GM19328 (cell line): ENCODE results near the gene ARHGAP8.
"Not testable (repeated sequence)": the region's sequence is repeated elsewhere in the genome, so short reads cannot be mapped to it uniquely, and the experiment has no call there.

ENCODE experiments used
- ATAC-seq: cut with Tn5 transposase; IDR thresholded peaks from one replicate; pipeline ENCODE4 v1.9.1; 2021; ENCODE audit warnings: mild to moderate bottlenecking, moderate library complexity; ENCODE audit not compliant: unreplicated experiment

The ARHGAP8 gene

GRCh38 chr22:44799077-44799945 lies 46.9 kb downstream of the ARHGAP8 start:
- ATAC-seq = no peak

DNA sequence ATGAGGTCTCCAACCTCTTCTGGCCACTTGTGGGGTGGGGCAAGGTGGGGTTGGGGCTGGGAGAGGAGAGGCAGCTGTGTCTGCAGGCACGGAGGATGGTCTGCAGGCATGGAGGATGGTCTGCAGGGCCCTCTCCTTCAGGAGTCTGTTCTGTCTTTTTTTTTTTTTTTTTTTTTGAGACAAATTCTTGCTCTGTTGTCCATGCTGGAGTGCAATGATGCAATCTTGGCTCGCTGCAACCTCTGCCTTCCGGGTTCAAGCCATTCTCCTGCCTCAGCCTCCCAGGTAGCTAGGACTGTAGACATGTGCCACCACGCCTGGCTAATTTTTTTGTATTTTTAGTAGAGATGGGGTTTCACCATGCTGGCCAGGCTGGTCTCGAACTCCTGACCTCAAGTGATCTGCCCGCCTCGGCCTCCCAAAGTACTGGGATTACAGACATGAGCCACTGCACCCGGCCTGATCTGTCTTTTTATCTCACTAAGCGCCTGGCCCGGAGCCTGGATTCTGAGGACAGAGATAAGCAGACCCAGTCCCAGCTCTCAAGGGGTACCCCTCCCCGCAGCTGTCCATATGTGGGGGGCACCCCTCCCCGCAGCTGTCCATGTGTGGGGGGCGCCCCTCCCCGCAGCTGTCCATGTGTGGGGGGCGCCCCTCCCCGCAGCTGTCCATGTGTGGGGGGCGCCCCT lies 47.7 kb downstream of the ARHGAP8 start:
- not testable (repeated sequence) for ATAC-seq

DNA sequence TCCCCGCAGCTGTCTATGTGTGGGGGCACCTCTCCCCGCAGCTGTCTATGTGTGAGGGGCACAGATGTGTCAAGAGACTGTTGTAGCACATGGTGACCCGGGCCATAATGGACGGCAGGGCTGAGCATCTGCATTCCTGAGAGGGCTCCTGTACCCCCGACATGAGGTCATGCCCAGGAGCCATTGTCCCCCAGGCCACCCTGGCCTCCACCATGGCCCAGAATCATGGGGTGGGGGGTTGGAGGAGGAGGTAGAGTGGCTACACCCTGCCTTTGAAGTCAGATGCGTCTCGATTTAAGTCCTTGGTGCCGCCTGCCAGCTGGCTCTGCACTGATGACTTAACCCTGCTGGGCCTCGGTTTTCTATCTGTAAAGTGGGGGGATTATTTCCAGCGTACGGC lies 49.1 kb downstream of the ARHGAP8 start:
- no peak for ATAC-seq

- ATAC-seq = no peak
Observed at GRCh38 chr22:44802071-44802700, 49.8 kb downstream of the ARHGAP8 start.

GRCh38 chr22:44802956-44803355 lies 50.6 kb downstream of the ARHGAP8 start:
- no peak for ATAC-seq

- ATAC-seq = no peak
Observed at GRCh38 chr22:44804327-44804726, 52.0 kb downstream of the ARHGAP8 start.

- ATAC-seq = no peak
Observed at GRCh38 chr22:44805711-44806110, 53.3 kb downstream of the ARHGAP8 start.

DNA sequence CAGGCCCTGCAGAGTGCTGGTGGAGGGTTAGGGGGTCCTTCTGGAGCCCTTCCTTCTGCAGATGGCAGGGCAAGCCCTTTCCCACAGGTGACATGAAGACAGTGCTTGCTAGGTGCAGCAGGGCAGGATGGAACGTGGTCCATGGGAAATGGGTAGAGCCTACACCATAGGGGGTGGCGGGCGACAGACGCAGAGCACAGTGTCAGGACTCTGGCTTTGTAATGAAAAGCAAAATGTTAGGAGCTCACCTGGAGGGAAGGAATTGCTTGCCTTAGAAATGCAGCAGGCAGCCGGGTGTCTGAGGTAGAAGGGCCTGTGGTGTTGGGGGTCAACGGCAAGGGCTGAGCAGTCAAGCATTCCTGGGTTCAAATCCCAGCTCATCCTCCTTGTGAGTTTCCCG lies 54.9 kb downstream of the ARHGAP8 start:
- no peak for ATAC-seq

DNA sequence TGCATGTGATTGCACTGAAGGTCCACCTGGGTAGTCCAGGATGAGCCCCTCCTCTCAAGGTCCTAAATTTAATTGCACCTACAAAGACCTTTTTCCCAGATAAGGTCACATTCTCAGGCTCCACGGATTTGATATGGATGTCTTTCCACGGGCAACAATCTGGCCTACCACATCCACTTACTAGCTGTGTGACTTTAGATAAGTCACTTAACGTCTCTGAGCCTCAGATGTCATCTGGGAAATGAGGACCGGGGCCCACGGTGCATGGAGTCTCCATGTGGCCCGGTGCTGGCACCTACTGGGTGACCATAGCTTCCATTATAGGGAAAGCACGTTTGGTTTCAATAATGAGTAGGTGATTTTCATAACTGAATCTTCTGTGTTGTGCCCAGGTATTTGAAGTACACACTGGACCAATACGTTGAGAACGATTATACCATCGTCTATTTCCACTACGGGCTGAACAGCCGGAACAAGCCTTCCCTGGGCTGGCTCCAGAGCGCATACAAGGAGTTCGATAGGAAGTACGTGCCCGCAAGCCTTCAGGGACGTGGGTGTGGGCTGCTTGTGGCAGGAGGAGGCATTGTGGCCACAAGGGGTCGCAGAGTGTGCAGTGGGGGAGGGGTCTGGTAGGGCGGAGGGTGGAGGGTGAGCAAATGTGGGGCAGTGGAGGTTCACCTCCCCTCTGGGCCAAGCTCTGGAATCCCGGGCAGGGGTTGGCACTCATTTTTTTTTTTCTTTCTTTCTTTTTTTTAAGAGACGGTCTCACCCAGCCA lies 55.7 kb downstream of the ARHGAP8 start:
- ATAC-seq = no peak

- ATAC-seq = no peak
Observed at GRCh38 chr22:44809456-44809855, 57.1 kb downstream of the ARHGAP8 start.

DNA sequence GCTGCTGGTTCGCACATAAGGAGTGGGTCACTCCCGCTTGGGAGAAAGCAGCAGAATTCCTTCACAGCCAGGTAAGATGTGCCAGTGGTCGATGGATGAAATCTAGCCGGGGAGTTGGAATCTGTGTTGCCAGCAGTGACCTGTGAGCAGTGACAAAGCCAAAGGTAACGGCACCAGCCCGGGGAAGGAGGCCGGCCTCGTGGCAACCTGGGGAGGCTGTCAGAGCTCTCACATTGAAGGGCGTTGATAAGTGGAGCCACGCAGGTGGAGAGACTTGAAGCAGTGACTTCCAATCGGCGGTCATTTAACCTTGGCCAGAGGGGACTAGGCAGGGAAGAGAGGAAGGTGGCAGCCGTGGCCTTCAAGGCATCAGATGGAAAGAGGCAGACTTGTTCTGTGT lies 58.8 kb downstream of the ARHGAP8 start:
- no peak for ATAC-seq

DNA sequence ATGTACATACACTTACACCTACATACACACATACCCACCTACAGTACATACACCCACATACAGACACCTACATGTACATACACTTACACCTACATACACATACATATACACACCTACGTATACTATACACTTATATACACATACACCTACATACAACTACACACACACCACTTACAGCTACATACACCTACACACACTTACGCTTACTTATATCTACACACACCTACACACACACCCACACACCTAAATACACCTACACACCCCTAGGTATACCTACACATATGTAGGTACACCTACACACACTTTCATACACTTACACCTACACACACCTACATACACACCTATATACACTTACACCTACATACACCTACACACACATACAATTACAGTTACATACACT lies 61.0 kb downstream of the ARHGAP8 start:
- ATAC-seq = no peak

DNA sequence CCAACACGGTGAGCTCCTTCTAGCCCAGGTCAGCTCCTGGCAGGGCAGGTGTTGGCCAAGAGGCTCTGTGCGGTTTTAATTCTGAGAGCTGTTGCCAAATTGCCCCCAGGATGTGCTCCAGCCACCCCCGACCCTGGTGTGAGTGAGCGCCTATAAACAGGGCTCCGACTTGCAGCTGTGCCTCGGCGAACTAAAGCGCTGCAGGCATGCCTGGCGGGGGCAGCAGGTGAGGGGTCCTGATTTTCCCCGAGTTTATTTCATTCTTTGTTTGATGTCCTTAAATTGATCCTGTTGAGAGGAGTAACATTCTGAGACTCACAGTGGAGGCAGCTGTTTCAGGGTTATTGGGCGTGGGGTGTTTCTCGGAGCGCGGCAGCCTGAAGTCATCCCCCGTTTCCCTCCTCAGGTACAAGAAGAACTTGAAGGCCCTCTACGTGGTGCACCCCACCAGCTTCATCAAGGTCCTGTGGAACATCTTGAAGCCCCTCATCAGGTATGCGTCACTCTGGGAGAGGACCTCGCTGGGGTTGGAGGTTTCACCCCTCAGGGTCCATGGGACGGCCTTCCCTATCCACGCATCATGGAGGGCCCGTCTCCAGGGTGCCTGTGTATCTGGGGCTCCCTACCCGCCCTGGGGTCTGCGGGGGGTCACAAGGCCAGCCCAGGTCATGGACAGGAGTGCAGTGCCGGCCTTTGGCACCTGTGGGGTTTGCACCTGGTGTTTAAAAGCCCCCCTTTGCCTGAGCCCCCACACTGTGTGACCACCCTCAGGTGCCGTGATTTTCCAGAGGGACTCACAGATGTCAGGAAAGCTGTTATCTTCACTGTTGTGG lies 62.1 kb downstream of the ARHGAP8 start:
- no peak for ATAC-seq

DNA sequence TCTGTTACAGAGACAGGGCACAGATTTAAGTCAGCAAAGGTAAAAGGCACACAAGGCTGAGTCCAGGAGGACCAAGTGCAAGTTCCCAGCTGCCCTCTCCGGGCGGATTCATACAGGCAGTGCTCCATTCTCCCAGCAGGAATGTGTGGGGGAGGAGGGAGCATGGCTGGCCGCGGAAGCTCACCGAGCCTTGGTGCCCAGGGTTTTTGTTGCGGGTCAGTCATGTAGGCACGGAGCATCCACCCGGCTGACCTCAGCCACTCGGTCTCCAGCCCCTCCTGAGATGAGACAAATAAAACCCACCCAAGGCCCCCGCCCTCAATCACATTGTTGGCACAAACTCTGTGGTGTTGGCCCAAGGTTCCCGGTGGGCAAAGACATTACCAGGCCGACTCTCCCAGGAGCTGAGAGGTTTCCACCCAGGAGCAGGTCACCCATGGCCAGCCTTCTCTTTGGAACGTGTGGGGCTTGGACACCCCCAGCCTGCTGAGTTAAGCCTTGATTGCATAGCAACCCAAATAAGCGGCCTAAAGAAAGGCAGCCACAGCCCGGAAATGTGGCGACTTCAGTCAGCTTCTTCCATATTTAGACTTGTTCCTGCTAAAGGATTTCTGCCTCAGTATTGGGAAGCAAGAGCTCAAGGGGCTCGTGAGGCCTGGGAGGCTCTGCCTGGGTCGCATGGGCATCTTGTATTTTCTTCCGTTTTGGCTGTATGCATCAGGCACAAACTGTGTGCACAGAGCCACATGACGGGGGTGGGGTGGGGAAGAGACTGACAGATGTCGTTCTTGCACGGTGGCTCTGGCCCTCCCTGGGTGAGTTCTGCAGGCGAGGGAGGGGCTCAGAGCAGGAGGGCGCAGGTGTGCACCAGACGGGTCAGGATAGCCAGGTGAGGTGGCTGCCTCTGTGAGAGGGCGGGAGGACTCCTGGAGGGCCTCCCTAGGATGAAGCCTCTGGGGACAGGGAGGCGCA lies 63.0 kb downstream of the ARHGAP8 start:
- ATAC-seq = no peak

DNA sequence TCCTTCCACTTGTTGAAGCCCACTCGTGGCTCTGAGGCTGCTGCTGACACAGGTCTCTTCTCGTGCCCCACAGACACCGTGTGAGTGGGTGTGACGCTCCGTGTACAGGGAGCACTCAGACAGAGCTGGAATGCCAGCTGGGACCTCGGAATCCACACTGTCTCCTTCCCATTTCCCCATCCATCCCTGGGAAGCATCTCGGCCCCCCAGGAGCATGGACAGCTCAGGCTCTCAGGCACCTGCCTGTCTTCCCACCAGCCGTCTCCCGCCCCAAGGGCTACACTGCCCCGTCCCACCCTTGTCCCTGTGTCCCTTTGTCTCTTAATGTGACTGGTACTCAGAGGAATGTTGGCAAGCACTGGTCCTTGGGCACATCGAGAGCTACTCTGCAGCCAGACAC lies 63.8 kb downstream of the ARHGAP8 start:
- ATAC-seq = no peak

- no peak for ATAC-seq
Observed at GRCh38 chr22:44818727-44819126, 66.4 kb downstream of the ARHGAP8 start.

DNA sequence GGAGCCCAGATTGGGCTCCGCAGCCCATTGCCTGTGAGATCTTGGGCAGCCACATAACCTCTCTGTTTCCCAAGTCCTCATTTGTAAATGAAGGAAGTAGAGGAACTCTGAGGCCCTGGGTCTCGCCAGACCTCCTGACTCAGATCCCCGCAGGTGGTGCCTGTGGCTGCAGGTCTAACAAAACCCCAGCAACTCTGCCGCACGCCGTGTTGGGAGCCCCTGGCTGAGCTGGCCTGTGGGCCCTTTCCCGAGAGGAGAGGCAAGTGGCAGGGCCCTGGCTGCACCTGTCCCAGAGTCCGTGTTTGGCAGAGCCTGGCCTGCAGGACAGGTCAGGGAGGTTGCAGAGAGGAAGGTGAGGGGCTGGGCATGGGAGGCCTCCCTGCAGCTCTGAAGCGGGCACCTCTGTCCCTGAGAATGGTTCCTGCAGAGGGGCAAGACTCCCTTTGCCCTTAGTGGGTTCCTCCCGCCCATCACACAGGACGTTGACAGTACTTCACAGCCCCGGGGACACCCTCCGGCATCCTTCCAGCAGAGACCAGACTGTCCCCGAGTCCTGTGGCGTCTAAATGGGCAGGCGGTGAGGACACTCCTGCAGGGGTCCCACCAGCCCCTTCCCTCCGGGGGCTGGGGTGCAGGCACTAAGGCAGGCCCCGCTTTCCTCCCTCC lies 67.7 kb downstream of the ARHGAP8 start:
- ATAC-seq = no peak

DNA sequence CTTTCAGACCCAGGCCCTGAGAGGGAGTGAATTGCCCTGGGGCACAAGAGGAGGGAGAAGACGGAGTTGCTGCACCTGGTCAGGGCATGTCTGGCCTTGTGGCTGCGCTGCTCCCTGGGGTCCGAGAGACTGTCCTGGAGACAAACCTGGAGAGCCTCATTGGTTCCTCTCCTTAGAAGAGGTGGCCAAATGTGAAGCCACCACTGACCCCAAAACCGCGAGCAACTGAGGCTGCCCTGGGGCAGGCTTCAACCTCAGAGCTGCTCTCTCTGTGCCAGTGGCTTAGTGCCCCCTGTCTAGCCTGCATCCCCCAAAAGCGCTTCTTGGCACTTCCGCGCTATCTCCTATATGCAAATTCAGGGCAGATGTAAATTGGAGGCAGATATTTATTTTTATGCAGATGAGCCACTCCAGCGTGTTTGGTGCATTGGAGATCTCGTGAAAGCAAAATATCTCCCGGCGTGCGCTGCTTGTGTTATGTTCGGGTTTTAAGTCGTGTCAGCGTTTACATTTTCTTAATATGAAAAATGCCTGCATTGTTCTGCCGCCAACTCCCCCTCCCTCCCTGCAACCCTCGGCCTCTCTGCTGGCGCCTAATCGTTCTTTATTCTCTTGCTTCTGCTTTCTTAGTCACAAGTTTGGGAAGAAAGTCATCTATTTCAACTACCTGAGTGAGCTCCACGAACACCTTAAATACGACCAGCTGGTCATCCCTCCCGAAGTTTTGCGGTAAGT lies 69.5 kb downstream of the ARHGAP8 start:
- ATAC-seq = no peak
